Measurements from ENCODE around the gene PI4KB.

DNA sequence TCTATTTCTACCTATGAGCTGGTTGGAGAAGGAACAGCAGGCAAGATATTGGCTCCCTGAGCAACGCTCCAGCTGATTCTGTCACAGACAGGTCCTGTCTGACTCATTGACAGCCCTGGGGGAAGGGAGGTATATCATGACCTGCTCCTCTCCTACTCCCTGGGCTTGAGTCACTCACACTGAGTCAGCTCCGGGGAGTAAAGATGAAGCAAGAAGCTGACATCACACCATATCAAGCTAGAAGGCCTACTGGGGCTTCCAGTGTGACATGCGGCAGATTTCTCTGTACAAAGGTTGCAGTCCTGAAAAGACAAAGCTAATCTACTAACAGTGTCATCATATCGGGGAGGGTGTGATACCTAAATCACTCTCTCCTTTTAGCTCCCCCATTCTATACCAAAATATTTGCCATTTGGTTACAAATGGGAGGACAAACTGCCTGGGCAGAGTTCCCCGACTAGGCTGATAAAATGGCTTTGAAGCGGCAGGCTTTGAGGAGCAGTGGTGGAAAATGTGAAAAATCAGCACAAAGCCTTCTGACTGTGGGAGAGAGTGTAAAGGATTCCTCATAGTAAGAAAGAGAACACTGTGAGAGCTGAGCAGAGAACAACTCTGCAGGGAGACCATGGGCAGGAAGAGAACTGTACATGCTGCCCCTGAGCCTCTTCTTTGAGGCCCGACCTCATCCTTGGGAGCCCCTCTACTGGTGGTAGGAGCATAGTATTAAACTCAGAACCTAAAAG, 15.5 kb downstream of the PI4KB start:
- TF ChIP-seq, protein P1, sequence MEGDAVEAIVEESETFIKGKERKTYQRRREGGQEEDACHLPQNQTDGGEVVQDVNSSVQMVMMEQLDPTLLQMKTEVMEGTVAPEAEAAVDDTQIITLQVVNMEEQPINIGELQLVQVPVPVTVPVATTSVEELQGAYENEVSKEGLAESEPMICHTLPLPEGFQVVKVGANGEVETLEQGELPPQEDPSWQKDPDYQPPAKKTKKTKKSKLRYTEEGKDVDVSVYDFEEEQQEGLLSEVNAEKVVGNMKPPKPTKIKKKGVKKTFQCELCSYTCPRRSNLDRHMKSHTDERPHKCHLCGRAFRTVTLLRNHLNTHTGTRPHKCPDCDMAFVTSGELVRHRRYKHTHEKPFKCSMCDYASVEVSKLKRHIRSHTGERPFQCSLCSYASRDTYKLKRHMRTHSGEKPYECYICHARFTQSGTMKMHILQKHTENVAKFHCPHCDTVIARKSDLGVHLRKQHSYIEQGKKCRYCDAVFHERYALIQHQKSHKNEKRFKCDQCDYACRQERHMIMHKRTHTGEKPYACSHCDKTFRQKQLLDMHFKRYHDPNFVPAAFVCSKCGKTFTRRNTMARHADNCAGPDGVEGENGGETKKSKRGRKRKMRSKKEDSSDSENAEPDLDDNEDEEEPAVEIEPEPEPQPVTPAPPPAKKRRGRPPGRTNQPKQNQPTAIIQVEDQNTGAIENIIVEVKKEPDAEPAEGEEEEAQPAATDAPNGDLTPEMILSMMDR (conservative IDR thresholded peaks at IDR 0.05; ENCODE audit: low read depth, low read length), result no peak
- TF ChIP-seq EZH2 (IDR thresholded peaks at IDR 0.05; ENCODE audit: borderline replicate concordance, low read depth, low read length, poor library complexity, severe bottlenecking), result no peak
